Measurements from ENCODE around the gene GBP7. TPM values are rescaled to one million over a fixed set of nuclear protein-coding genes. Genes with fewer than 3 reads are reported as not detected.

GBP7 gene
- total RNA-seq, 1 donor from 2014 or later = not detected

GRCh38 chr1:89125913-89126580 lies 49.8 kb downstream of the GBP7 start, which contains the start of gene GBP2:
GBP2 (minus strand) TSS chr1:89126114; CDS start chr1:89121966, 4,148 bp downstream.
- no peak within 1 kb of the TSS for H2AFZ ChIP-seq (replicated peaks)
- H3K9ac ChIP-seq = no peak within 1 kb of the TSS
- H3K4me2 ChIP-seq = no peak within 1 kb of the TSS

GRCh38 chr1:89125240-89125912 lies 50.4 kb downstream of the GBP7 start:
- no peak for DNase-seq (ENCODE audit: low spot score)
- H3K9ac ChIP-seq = no peak overlapping the region
- Mint-ChIP-seq H3K36me3 (no peaks in the 10 kb centered on the region), H3K27me3 (ENCODE audit: insufficient read depth, low read depth) (no peaks in the 10 kb centered on the region), H3K4me1 (peaks cover 3% of the 10 kb centered on the region), H3K9me3 (no peaks in the 10 kb centered on the region), H3K4me3 (no peak overlapping the region), H3K27ac (no peak overlapping the region)
- no peak overlapping the region for H3K27ac ChIP-seq
- H3K36me3 ChIP-seq = no peaks in the 10 kb centered on the region
- H3K27me3 ChIP-seq = no peaks in the 10 kb centered on the region
- no peak overlapping the region for H3K4me2 ChIP-seq
- no peak overlapping the region for H2AFZ ChIP-seq (replicated peaks)
- H3F3A ChIP-seq (ENCODE audit: low read depth) = no peaks in the 10 kb centered on the region
- H4K20me1 ChIP-seq (ENCODE audit: low read depth) = no peaks in the 10 kb centered on the region
- no peak for TF ChIP-seq CTCF (IDR thresholded peaks at IDR 0.05)
- no peak for TF ChIP-seq EZH2phosphoT487 (IDR thresholded peaks at IDR 0.05)
- TF ChIP-seq EZH2 (IDR thresholded peaks at IDR 0.05) = no peak
- H3K4me1 ChIP-seq = no peaks in the 10 kb centered on the region
- no peaks in the 10 kb centered on the region for H3K9me3 ChIP-seq (ENCODE audit: low read depth)
- no peak overlapping the region for H3K4me3 ChIP-seq
- H3K79me2 ChIP-seq (ENCODE audit: low read depth) = no peaks in the 10 kb centered on the region

More at GRCh38 chr1:89125913-89126580, 49.8 kb downstream of the GBP7 start, which contains the start of gene GBP2:
- no peaks in the 10 kb centered on the region for H3K4me1 ChIP-seq
- H3K79me2 ChIP-seq (ENCODE audit: low read depth) = no peaks in the 10 kb centered on the region
- no peak within 1 kb of the TSS for H3K27ac Mint-ChIP-seq
- no peaks in the 10 kb centered on the region for H3K36me3 Mint-ChIP-seq
- no peak within 1 kb of the TSS for H3K4me3 ChIP-seq
- H3K9me3 ChIP-seq (ENCODE audit: low read depth) = no peaks in the 10 kb centered on the region
- no peaks in the 10 kb centered on the region for H3K27me3 ChIP-seq
- H4K20me1 ChIP-seq (ENCODE audit: low read depth) = no peaks in the 10 kb centered on the region
- DNase-seq (ENCODE audit: low spot score) = no peak
- no peak within 1 kb of the TSS for H3K4me3 Mint-ChIP-seq
- H3K36me3 ChIP-seq = no peaks in the 10 kb centered on the region
- H3K4me1 Mint-ChIP-seq = peaks cover 3% of the 10 kb centered on the region
- no peaks in the 10 kb centered on the region for H3F3A ChIP-seq (ENCODE audit: low read depth)
- TF ChIP-seq CTCF (IDR thresholded peaks at IDR 0.05) (no peak), EZH2 (IDR thresholded peaks at IDR 0.05) (no peak), EZH2phosphoT487 (IDR thresholded peaks at IDR 0.05) (no peak)
- H3K9me3 Mint-ChIP-seq = no peaks in the 10 kb centered on the region
- H3K27me3 Mint-ChIP-seq (ENCODE audit: insufficient read depth, low read depth) = no peaks in the 10 kb centered on the region
- no peak within 1 kb of the TSS for H3K27ac ChIP-seq

- Histone ChIP-seq H4K20me1 (ENCODE audit: low read depth) (no peaks in the 10 kb centered on the region), H3K4me1 (no peaks in the 10 kb centered on the region), H3F3A (ENCODE audit: low read depth) (no peaks in the 10 kb centered on the region), H3K9ac (no peak overlapping the region), H3K27ac (no peak overlapping the region), H2AFZ (replicated peaks) (no peak overlapping the region), H3K4me2 (no peak overlapping the region), H3K4me3 (no peak overlapping the region), H3K27me3 (no peaks in the 10 kb centered on the region), H3K9me3 (ENCODE audit: low read depth) (no peaks in the 10 kb centered on the region), H3K36me3 (no peaks in the 10 kb centered on the region), H3K79me2 (ENCODE audit: low read depth) (no peaks in the 10 kb centered on the region)
- DNase-seq (ENCODE audit: low spot score) = no peak
- no peaks in the 10 kb centered on the region for H3K9me3 Mint-ChIP-seq
- H3K4me1 Mint-ChIP-seq = no peaks in the 10 kb centered on the region
- no peaks in the 10 kb centered on the region for H3K27me3 Mint-ChIP-seq (ENCODE audit: insufficient read depth, low read depth)
- H3K4me3 Mint-ChIP-seq = no peak overlapping the region
- H3K36me3 Mint-ChIP-seq = no peaks in the 10 kb centered on the region
- H3K27ac Mint-ChIP-seq = no peak overlapping the region
- TF ChIP-seq EZH2phosphoT487 (IDR thresholded peaks at IDR 0.05) (no peak), EZH2 (IDR thresholded peaks at IDR 0.05) (no peak), CTCF (IDR thresholded peaks at IDR 0.05) (no peak)
These were observed 54.2 kb downstream of the GBP7 start for GRCh38 chr1:89121641-89122040.
